PC-3 (cell line): Measurements from ENCODE around the gene NOS1. TPM values are rescaled to one million over a fixed set of nuclear protein-coding genes. Genes with fewer than 3 reads are reported as not detected.

Source experiments
- ATAC-seq: fragments of 200-7000 bp; cut with Tn5 transposase; 2 replicates; pipeline ENCODE4 v1.9.1; 2020; ENCODE audit warnings: mild to moderate bottlenecking, moderate library complexity
- BruUV-seq: library from RNA; stranded (reverse); fragments of 400-500 nt; replicated peaks from 2 replicates; lab custom pipeline; 2021; lab: Mats Ljungman, UMichigan
- CTCF ChIA-PET: fragments of 300-600 bp; sonication (Branson Sonifier 250); formaldehyde crosslinking; loops from one replicate; lab custom pipeline; 2022; ENCODE audit warnings: antibody characterized with exemption; lab: Charles Lee
- POLR2A ChIA-PET: fragments of 300-600 bp; sonication (Branson Sonifier 250); formaldehyde crosslinking; loops from one replicate; lab custom pipeline; 2022; ENCODE audit warnings: antibody characterized with exemption; ENCODE audit not compliant: unreplicated experiment; lab: Charles Lee
- DNase-seq: peaks from one replicate; pipeline ENCODE4 v3.0.0-alpha.2; 2015
- H2AFZ ChIP-seq: fragments of 300-600 bp; sonication (generic); 2 replicates; pipeline ENCODE4 v1.6.0; 2016; ENCODE audit warnings: antibody characterized with exemption, low read length
- H3F3A ChIP-seq: fragments of 300-600 bp; sonication (generic); one replicate; pipeline ENCODE4 v1.6.0; 2017; ENCODE audit warnings: antibody characterized with exemption, low read length, control low read depth, mild to moderate bottlenecking; ENCODE audit not compliant: unreplicated experiment
- H3K27ac ChIP-seq: fragments of 300-600 bp; sonication (generic); 2 replicates; pipeline ENCODE4 v1.5.1; 2016; ENCODE audit warnings: mild to moderate bottlenecking, low read length
- H3K27me3 ChIP-seq: fragments of 300-600 bp; sonication (generic); 2 replicates; pipeline ENCODE4 v1.6.1; 2016; ENCODE audit warnings: low read length, mixed read lengths
- H3K36me3 ChIP-seq: fragments of 300-600 bp; sonication (generic); 2 replicates; pipeline ENCODE4 v1.6.1; 2016; ENCODE audit warnings: low read depth, mixed run types, low read length, mixed read lengths
- H3K4me1 ChIP-seq: fragments of 300-600 bp; sonication (generic); 2 replicates; pipeline ENCODE4 v1.5.1; 2016; ENCODE audit warnings: low read length; ENCODE audit not compliant: insufficient read depth
- H3K4me2 ChIP-seq: fragments of 300-600 bp; sonication (generic); 2 replicates; pipeline ENCODE4 v1.6.0; 2016; ENCODE audit warnings: low read length
- H3K4me3 ChIP-seq: fragments of 300-600 bp; sonication (generic); 2 replicates; pipeline ENCODE4 v1.5.1; 2016; ENCODE audit warnings: mild to moderate bottlenecking, low read length, mixed read lengths
- H3K79me2 ChIP-seq: fragments of 300-600 bp; sonication (generic); 2 replicates; pipeline ENCODE4 v1.6.1; 2017; ENCODE audit warnings: low read length, mixed read lengths
- H3K9ac ChIP-seq: fragments of 300-600 bp; sonication (generic); 2 replicates; pipeline ENCODE4 v1.6.0; 2016; ENCODE audit warnings: mild to moderate bottlenecking, low read length
- H3K9me2 ChIP-seq: fragments of 300-600 bp; sonication (generic); replicated peaks from 2 replicates; pipeline ENCODE4 v1.6.1; 2016; ENCODE audit warnings: mixed run types, low read length, mixed read lengths
- H3K9me3 ChIP-seq: fragments of 300-600 bp; sonication (generic); 2 replicates; pipeline ENCODE4 v1.6.1; 2016; ENCODE audit warnings: low read length, mixed read lengths
- H4K20me1 ChIP-seq: fragments of 300-600 bp; sonication (generic); 2 replicates; pipeline ENCODE4 v1.6.1; 2016; ENCODE audit warnings: low read length, mixed read lengths
- CTCF ChIP-seq: fragments of 300-600 bp; sonication (generic); conservative IDR thresholded peaks from 2 replicates; pipeline ENCODE4 v1.5.1; 2017; ENCODE audit warnings: antibody characterized with exemption, low read depth, mild to moderate bottlenecking, low read length
- EZH2 ChIP-seq: fragments of 300-600 bp; sonication (generic); IDR thresholded peaks from one replicate; pipeline ENCODE4 v1.6.1; 2017; ENCODE audit warnings: antibody characterized with exemption, mild to moderate bottlenecking, low read length; ENCODE audit not compliant: unreplicated experiment
- EZH2phosphoT487 ChIP-seq: fragments of 300-600 bp; sonication (generic); IDR thresholded peaks from 2 replicates; pipeline ENCODE4 v1.6.1; 2018; ENCODE audit warnings: mild to moderate bottlenecking, antibody characterized with exemption, low read length, borderline replicate concordance
- intact Hi-C: fragments of 100-400 bp; cut with micrococcal nuclease; formaldehyde crosslinking; loops from 2 replicates; pipeline ENCODE4 v1.9.0; 2023
- total RNA-seq: library from RNA; depleted of rRNA; stranded (reverse); fragments of >200 nt; gene quantifications from 2 replicates; pipeline ENCODE4 v1.2.3, GENCODE V29; 2014

Gene NOS1
- total RNA-seq, 1 experiment from 2014 or later, result 0.11 TPM

GRCh38 chr12:117360222-117360550 is 1.2 kb downstream of the NOS1 start:
- Histone ChIP-seq H3K9ac (no peak overlapping the region), H3K4me1 (peaks cover 9% of the 10 kb centered on the region), H3K9me2 (no peaks in the 10 kb centered on the region), H3K9me3 (no peaks in the 10 kb centered on the region), H3K4me2 (peak overlapping the region; percentile 65), H4K20me1 (no peaks in the 10 kb centered on the region), H3K27me3 (peaks cover 56% of the 10 kb centered on the region), H2AFZ (no peak overlapping the region), H3K36me3 (no peaks in the 10 kb centered on the region), H3K27ac (no peak overlapping the region), H3K79me2 (no peaks in the 10 kb centered on the region), H3F3A (no peaks in the 10 kb centered on the region), H3K4me3 (peak overlapping the region; percentile 57)
- ChIA-PET CTCF (interaction anchor here (0.6 kb wide), 1 partner anchor 15 kb away, joined by 4 read pairs; no protein-coding TSS in a partner anchor), POLR2A (no interaction called here)
- no TSS peak for BruUV-seq
- 0 out of 2 replicates have a peak, but pooled peaks have one; percentile 5 for TF ChIP-seq EZH2phosphoT487
- TF ChIP-seq EZH2, result no peak
- TF ChIP-seq CTCF, result no peak
- DNase-seq, result no peak
- intact Hi-C loops, result no loop called here
- ATAC-seq, result no peak

- TF ChIP-seq CTCF (no peak), EZH2 (no peak), EZH2phosphoT487 (no peak)
- H3K4me2 ChIP-seq, result no peak overlapping the region
- no peaks in the 10 kb centered on the region for H3K79me2 ChIP-seq
- peaks cover 48% of the 10 kb centered on the region for H3K27me3 ChIP-seq
- H3K4me1 ChIP-seq, result peaks cover 9% of the 10 kb centered on the region
- no peak overlapping the region for H2AFZ ChIP-seq
- H3K9me2 ChIP-seq, result no peaks in the 10 kb centered on the region
- H3K9ac ChIP-seq, result no peak overlapping the region
- H3K4me3 ChIP-seq, result no peak overlapping the region
- H3F3A ChIP-seq, result no peaks in the 10 kb centered on the region
- intact Hi-C loops, result no loop called here
- H4K20me1 ChIP-seq, result no peaks in the 10 kb centered on the region
- POLR2A ChIA-PET, result no interaction called here
- CTCF ChIA-PET, result no interaction called here
- no peaks in the 10 kb centered on the region for H3K9me3 ChIP-seq
- H3K27ac ChIP-seq, result no peak overlapping the region
- no TSS peak for BruUV-seq
- H3K36me3 ChIP-seq, result no peaks in the 10 kb centered on the region
- DNase-seq (no peak), ATAC-seq (no peak)
Measured at GRCh38 chr12:117359029-117359845, 2.2 kb downstream of the NOS1 start.

- no TSS peak for BruUV-seq
- no peak overlapping the region for H3K4me3 ChIP-seq
Measured at GRCh38 chr12:117356048-117356447, 5.4 kb downstream of the NOS1 start.

More at GRCh38 chr12:117356048-117356447, 5.4 kb downstream of the NOS1 start:
- no peaks in the 10 kb centered on the region for H3K9me3 ChIP-seq
- DNase-seq (peak; percentile 89), ATAC-seq (peak; percentile 98)
- no peaks in the 10 kb centered on the region for H3K9me2 ChIP-seq
- no peaks in the 10 kb centered on the region for H3F3A ChIP-seq
- CTCF ChIA-PET, result no interaction called here
- intact Hi-C loops, result loop anchor here (2.0 kb wide), 1 partner anchor 13 kb away; no protein-coding TSS in a partner anchor
- H4K20me1 ChIP-seq, result no peaks in the 10 kb centered on the region
- no peak overlapping the region for H3K9ac ChIP-seq
- H3K27ac ChIP-seq, result no peak overlapping the region
- H3K27me3 ChIP-seq, result peaks cover 19% of the 10 kb centered on the region
- peaks cover 9% of the 10 kb centered on the region for H3K4me1 ChIP-seq
- 0 out of 2 replicates have a peak overlapping the region, but pooled peaks have one; percentile 21 for H3K4me2 ChIP-seq
- POLR2A ChIA-PET, result interaction anchor here (0.5 kb wide), 1 partner anchor 475 kb away, joined by 3 read pairs; no protein-coding TSS in a partner anchor
- no peaks in the 10 kb centered on the region for H3K79me2 ChIP-seq
- no peak overlapping the region for H2AFZ ChIP-seq
- no peaks in the 10 kb centered on the region for H3K36me3 ChIP-seq
- TF ChIP-seq EZH2 (no peak), EZH2phosphoT487 (no peak), CTCF (no peak)
